GM18507 (cell line): ENCODE data around the gene WDR48.

Experiments
- DNase-seq: peaks from one replicate; pipeline ENCODE4 v3.0.0; 2011; ENCODE audit warnings: low read depth; ENCODE audit not compliant: insufficient read length; ENCODE audit errors: extremely low spot score
- FAIRE-seq: peaks from 2 replicates; lab custom pipeline; 2011; peaks lifted over from hg19 to GRCh38; lab: Jason Lieb, UNC

The WDR48 gene

DNA sequence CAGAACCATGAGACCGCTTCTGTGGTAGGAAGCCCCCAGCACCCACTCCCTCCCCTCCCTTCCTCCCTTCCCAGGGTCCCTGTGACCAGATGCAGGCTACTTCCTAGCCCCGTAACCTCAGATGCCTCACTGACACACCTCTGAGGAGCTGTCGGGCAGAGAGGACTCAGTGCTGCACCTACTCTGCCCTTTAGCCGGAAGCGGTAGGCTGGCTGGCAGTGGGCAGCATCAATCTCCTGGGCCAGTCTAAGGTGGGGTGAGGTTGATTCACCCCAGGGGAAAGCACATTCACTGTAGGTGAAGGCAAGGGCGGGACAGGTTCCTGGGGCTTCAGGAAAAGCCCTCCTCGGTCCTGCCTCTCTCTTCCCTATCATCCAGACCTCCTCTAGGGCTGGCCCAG, 82.5 kb downstream of the WDR48 start:
- no peak for DNase-seq
- no peak for FAIRE-seq

DNA sequence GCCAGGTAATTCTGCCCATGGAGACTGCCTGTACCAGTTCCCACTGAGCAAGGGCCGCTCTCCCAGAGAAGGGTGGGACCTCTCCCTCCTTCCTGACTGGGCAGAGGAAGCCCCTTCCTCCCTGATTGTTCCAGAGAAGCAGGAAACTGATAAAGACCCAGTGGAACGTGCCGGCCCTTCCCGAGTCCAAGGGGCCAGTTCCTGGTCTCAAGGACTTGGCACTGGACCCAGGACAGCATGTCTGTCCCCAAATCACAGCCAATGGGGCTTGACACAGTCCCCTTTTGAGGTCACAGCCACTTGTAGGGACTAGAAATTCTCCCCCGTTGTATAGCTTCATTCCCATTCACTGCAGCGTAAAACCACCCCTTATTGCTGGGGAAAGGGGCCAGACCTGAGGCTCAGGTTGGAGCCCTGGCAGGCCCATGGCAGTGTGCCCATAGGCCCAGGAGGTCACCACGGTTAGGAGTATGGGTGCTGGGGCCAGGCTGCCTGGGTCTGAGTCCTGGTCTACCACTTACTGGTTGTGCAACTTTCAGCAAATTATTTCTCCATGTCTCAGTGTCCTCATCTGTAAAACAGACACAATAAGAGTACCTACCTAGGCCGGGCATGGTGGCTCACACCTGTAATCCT, 83.5 kb downstream of the WDR48 start:
- DNase-seq (no peak), FAIRE-seq (no peak)

DNA sequence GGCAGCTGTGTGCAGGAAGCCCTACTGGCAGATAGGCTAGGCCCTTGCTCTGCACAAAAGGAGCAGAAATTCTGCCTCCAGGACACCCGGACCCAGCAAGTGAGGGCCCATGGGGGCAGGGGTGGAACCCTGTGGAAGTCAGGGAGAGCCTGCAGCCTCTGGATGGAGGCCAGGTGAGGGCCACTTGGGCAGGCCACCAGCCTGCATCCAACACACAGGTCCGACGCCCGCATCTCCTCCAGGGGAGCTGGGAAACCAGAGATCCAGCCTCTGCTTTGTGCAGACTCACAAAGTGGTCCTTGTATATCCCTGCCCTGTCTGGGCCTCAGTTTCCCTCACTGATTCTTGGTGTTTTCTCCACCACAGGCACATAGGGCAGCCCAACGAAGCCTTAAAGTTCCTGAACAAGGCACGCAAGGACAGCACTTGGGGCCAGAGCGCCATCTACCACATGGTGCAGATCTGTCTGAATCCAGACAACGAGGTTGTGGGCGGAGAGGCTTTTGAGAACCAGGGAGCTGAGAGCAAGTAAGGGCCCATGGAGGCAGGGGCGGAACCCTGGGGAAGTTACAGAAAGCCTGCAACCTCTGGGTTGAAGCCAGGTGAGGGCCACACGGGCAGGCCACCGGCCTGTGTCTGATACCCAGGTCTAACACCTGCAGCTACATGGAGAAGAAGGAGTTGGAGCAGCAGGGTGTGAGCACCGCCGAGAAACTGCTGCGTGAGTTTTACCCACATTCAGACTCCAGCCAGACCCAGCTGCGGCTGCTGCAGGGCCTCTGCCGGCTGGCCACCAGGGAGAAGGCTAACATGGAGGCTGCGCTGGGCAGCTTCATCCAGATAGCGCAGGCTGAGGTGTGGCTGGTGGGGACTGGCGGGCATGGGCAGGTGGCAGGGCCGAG, 85.0 kb downstream of the WDR48 start:
- no peak for FAIRE-seq

DNA sequence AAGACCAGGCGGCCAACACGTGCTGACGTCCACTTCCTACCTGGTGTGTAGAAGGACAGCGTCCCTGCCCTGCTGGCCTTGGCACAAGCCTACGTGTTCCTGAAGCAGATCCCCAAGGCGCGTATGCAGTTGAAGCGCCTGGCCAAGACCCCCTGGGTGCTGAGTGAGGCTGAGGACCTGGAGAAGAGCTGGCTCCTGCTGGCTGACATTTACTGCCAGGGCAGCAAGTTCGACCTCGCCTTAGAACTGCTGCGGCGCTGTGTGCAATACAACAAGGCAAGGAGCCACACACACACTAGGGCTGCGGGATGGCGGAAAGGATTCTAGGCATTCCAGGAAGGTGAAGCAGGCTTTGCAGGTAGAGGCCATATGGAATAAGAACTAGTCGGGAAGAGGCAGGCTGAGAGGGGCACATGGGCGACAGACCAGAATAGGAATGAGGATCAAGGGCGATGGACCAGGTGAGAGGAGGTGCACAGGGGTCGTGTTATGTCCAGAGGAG, 85.7 kb downstream of the WDR48 start:
- FAIRE-seq, result no peak
- no peak for DNase-seq

More for the DNA sequence above, 85.0 kb downstream of the WDR48 start:
- no peak for DNase-seq

DNA sequence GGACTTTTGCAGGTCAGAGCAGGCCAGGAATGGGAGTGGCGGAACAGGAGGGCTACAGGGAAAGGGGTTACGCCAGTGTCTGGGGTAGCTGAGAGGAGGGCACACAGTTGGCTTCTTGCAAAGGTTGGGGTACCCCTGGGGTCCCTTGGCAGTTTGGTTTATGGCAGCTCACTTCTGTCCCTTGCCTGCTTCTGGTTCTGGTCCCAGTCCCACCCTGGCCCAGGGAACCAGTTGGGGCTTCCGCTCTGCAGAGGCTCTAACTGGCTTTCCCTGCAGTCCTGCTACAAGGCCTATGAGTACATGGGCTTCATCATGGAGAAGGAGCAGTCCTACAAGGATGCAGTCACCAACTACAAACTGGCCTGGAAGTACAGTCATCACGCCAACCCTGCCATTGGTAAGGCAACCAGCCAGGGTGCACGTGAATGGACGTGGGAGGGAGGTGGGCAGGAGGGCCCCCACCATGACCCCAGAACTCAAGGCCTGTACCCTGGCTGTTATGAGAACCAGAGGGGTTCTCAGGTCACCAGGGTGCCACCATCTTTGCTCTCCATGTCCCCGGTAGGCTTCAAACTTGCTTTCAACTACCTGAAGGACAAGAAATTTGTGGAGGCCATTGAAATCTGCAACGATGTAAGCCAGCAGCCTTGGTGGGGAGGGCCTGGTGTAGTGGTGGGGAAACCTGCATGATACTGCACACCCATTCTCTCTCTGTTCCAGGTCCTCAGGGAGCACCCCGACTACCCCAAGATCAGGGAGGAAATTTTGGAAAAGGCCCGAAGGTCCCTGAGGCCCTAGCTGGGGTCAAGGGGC, 86.4 kb downstream of the WDR48 start:
- DNase-seq (no peak), FAIRE-seq (no peak)

DNA sequence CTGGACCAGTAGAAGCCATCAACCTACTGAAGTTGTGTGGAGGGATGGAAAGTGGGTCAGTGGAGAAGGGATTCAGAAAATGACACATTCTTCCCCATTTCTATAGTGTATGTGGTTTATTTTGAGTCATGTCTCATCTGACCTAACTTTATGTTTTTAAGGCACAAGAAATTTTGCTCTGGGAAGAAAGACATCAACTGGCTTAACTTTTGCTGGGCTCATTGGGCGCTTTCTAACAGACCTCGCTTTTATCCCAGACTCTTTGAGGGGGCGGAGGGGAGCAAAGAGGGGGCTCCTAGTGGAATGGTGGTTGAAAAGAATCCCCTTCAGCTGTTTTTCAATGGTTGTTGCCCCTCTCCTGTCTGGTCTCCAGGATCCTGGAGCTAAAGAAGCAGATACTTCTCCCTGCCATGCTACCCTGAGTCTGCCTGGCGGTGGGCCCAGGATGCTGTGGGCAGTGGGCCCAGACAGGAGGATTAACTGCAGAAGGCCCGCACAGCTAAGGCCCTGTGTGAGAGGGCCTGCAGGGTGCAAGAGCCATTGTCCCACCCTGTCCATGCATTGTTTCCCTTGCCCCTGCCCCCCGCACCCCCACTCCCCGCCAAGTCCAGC, 87.1 kb downstream of the WDR48 start:
- FAIRE-seq (no peak), DNase-seq (no peak)

DNA sequence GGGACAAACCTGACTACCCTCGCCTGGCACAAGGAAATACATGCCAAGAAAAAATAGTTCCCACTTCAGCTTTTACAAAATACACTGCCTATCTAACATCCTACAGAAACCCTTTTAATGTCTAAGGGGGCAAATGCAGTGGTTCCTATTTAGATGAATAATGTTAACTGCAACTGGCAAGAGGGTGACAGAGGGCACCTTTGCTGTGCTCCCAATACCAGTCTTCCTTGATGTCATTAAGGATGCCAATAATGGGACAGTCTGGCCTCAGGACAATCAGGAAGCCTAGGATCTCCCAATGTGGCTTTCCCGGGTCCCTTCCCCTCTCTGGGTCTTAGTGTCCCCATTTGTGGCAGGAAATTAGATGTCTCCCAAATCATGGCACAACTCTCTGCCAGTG, 87.6 kb downstream of the WDR48 start:
- DNase-seq (no peak), FAIRE-seq (no peak)

DNA sequence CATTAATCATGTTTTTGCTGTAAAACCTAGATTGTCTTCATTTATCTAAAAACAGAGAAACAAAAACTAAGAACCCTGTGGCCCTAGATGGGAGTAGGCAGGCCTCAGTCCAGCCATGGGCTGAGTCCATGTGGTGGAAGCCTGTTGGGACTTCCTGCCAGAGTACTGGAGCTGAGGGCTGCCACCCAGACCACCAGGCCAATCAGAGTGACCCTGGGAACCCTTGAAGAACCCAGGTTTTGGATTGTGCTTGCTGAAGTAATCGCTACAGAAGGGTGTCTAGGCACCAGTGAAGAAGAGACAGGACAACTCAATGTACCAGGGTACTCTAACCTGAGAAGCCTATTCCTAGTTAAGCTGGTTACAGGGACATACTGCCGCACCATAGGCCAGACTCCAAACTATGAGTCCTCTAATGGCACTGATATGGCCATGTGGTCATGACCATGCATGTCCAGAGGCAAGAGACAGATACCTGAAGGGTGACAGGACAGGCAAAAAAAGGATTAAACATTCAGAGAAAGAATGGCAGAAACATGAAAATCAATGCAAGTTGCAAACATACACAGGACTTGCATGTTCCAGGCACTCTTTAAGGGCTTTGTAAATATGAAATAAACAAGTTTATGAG, 88.6 kb downstream of the WDR48 start:
- DNase-seq, result no peak

DNA sequence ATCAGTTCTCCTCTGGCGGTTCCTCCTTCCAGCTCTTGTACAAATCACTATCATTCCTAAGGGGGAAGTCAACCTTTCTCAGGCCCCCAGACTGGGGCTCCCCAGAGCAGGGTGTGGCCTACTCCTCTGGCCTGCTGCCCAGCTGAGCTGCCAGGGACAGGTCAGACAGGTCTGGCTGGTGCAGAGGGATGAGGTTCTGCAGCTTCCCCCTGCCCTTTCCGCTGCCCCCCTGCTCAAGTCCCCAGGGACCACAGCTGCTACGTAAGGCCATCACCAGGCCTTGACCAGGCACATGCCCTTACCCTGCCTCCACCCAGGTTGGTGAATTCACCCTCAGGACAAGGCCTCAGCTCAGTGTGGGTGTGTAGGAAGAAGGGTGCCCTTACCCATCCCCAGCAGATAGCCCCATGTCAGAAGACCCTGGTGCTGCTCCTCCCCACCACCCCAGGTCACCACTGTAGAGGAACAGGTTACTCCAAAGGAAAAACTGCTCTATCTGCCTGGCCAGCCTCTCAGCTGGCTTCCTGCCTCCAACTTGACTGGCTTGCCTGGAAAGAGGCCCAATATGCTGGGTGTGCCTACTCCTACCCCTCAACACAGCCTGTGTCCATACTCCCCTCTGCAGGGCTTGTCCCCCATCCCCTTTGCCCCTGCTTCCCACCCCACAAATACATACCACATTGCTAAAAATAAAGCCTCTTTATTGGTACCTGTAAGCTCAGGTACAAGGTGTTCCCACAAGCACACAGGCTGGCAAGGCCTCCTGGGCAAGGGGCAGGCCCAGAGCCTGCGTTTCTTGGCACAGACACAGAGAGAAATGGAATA, 89.6 kb downstream of the WDR48 start:
- no peak for FAIRE-seq
- DNase-seq, result no peak

More for the DNA sequence above, 88.6 kb downstream of the WDR48 start:
- no peak for FAIRE-seq

DNA sequence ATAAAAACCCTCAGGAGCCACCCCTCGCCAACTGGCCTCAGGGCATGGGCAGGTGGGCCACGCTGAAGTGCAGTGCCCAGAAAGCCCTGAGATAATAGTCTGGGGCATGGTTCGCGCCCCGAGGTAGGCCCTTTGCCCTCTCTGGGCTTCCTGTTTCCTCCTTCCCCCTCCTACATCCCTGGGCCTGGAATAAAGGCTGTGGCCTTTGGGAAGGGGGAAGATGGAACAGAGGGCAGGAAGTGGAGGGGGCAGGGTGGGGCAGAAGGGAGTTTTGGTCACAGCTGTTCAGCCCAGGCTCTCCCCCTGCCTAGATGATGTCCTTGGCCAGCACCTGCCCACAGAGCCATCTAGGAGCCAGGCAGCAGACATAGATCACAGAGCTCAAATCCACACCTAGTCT, 90.3 kb downstream of the WDR48 start:
- DNase-seq, result no peak
- no peak for FAIRE-seq

DNA sequence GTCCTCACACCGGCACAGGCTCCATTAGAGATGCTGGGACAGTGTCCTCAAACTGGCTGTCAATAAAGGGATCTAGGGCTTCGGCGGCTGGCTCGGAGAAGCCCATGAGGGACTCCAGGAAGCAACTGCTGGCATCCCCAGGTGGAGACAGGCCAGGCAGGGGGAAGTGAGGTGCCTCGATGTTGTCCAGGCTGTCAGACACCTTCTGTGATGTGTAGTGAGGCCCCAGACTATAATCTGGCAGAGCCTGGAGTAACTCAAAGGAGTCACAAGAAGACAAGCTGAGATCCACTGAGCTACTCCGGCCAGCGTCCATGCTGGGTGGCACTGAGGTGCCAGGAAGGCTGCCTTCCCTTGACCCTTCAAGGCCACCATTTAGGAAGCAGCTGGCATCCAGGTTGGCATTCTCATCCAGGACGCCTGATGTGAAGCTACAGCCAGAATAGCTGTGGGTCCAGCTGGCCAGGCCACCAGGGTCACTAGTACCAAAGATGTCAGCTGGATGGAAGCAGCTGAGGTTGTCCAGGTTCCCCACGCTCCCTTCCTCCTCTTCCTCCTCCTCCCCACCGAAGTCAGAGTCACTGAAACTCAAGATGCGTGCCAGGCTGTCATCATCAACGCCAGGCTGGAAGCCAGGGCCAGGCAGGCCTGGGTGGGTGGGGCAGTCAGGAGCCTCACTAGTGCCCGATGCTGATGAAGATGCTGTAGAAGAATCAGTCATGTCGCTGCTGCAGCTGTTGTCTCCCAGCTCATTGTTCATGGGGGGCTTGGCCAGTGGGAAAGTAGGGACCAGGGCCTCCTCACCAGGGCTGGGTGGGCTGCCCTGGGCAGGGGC, 91.5 kb downstream of the WDR48 start:
- DNase-seq (no peak), FAIRE-seq (no peak)

DNA sequence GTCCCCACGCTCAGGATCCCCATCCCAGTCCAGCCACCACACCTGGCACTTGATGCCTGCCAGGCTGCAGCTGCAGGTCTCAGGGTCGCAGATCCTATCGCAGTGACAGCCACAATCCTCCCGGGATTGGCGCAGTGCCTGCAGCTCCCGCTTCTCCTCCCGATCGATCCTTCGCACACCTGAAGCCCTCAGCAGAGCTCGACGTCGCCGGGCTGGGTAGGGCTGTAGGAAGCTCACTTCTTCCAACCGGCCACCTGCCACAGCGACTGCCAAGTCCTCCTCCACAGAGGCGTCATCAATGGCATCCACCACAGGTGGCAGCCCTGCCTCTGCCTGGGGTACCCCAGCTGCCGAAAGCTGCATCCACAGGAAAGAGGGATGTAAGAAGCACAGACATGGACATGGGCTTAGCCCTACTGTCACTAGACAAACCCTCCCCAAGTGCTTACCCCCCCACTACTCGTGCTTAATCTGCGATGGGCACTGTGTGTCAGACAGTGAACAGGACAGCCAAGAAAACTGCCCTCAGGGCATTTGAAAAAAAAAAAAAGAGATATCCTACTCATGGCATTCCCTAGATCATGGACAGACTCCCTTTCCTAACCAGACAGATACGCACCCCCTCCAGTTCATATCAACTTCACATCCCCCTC, 92.4 kb downstream of the WDR48 start:
- FAIRE-seq (no peak), DNase-seq (no peak)

DNA sequence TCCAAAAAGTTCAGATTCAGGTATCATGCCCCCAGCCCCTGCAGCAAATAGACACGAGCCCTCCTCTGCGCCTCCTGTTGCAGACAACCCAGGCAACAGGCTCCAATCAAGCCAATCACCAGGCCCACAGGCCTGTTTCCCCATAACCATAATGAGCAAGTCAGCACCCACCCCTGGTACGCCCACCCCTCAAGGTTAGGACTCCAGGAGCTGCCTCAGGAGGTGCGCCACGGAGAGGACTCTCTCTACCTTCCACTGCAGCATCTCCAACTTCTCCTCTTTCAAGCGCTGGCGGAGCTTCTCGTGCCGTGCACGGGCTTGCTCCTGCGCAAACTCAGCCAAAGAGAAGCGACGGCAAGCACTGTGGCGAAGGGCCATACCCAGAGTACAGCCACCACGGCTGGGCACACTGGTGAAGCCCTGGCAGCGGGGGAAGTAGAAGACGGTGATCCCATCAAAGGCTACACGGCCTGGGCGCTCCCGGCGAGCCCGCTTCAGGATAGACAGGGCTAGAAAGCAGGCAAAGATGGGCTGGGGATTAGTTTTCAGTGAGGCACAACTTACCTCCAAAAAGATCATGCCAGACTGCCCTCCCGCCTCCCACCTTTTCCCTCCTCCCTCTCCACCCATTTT, 93.0 kb downstream of the WDR48 start:
- no peak for DNase-seq
- no peak for FAIRE-seq

DNA sequence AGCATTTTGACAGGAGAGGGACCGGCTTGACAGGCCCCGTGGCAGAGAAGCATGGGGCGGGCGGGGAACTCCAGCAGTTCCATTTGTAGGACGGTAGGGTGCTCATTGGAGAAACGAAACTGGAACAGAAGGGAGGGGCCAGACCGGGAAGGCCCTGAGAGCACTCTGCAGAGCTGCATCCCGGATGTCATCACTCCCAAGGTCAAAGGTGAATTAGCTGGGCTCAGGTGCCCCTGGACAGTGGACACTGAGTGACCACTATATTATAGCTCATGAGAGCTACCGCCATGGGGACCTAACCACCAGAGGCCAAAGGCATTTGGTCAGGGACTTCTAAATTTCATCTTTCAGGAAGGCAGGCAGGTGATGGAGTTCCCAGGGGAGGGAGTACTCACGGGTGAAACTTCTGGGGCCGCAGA, 94.3 kb downstream of the WDR48 start:
- no peak for FAIRE-seq
- DNase-seq, result no peak
